HUES6 (cell line): ENCODE results near the gene B3GALT4.
A peak's percentile ranks its signal among the peaks of the same experiment; 100 is the strongest.
"Not testable (repeated sequence)": the region's sequence is repeated elsewhere in the genome, so short reads cannot be mapped to it uniquely, and the experiment has no call there.

ENCODE experiments used
- H3K27ac ChIP-seq: 2 replicates; pipeline ENCODE4 v1.7.0; 2013; ENCODE audit warnings: low read depth, mild to moderate bottlenecking, low read length, inconsistent platforms
- H3K27me3 ChIP-seq: 2 replicates; pipeline ENCODE4 v1.6.1; 2013; ENCODE audit warnings: low read length; ENCODE audit not compliant: control insufficient read depth, insufficient read depth
- H3K36me3 ChIP-seq: 2 replicates; pipeline ENCODE4 v1.6.1; 2013; ENCODE audit warnings: low read length; ENCODE audit not compliant: control insufficient read depth, insufficient read depth
- H3K4me1 ChIP-seq: 2 replicates; pipeline ENCODE4 v1.6.1; 2013; ENCODE audit warnings: low read length; ENCODE audit not compliant: control insufficient read depth, insufficient read depth
- H3K4me3 ChIP-seq: 2 replicates; pipeline ENCODE4 v1.5.1; 2013; ENCODE audit warnings: low read depth, low read length
- H3K9ac ChIP-seq: one replicate; pipeline ENCODE4 v1.6.1; 2013; ENCODE audit warnings: mild to moderate bottlenecking, low read length
- H3K9me3 ChIP-seq: 2 replicates; pipeline ENCODE4 v1.6.1; 2013; ENCODE audit warnings: low read depth, low read length; ENCODE audit not compliant: control insufficient read depth, insufficient read depth

Gene B3GALT4

DNA sequence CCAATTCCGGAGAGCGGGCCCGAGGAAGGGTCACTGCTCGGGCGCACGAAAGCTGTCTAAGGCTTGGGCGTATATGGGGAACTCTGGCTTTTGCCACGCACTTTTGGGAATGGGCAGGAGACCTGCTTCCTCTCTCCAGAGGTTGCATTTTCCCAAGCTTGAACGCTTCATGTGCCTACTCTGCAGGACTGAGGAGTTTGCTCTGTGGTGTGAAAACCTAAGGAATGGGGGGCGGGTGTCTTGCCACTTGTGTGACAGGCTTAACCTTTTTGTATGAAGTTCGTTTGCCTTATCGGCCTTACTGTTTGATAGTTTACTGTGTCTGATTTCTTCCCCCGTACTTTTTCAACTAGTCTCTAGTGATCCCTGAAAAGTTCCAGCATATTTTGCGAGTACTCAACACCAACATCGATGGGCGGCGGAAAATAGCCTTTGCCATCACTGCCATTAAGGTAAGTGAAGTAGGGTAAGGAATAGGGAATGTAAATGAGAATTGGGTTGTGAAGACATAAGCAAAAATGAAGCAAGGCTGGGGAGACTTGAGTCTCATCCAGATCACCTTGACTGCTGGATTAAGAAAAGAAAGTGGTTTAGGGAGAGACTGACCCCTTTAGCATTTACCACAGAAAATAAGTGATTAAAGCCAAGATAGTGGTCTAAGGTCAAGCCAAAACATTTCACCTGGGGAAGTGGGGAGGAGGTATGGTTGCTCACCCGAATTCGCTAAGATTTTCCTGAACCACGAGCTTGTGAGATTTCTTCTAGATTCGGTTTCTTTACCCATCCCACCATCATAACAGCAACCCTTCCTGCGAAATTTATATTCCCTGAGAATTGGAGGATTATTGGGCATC, 4.4 kb upstream of the B3GALT4 start:
- H3K27me3 ChIP-seq, result no peaks in the 10 kb centered on the region
- peaks cover 65% of the 10 kb centered on the region for H3K36me3 ChIP-seq
- H3K9me3 ChIP-seq, result no peaks in the 10 kb centered on the region
- peak overlapping the region; percentile 93 for H3K9ac ChIP-seq
- peak overlapping the region; percentile 85 for H3K27ac ChIP-seq
- peak overlapping the region; percentile 88 for H3K4me3 ChIP-seq
- H3K4me1 ChIP-seq, result peaks cover 11% of the 10 kb centered on the region; the same call in 1 of the 2 replicates

- Histone ChIP-seq H3K27ac (peak overlapping the region; percentile 85), H3K4me1 (peaks cover 14% of the 10 kb centered on the region; the same call in 1 of the 2 replicates), H3K36me3 (peaks cover 60% of the 10 kb centered on the region)
Measured at GRCh38 chr6:33273129-33273923, 3.6 kb upstream of the B3GALT4 start.

GRCh38 chr6:33273924-33274902, 2.7 kb upstream of the B3GALT4 start:
- no peaks in the 10 kb centered on the region for H3K27me3 ChIP-seq
- peak overlapping the region; percentile 93 for H3K9ac ChIP-seq
- H3K4me3 ChIP-seq, result peak overlapping the region; percentile 88
- H3K36me3 ChIP-seq, result peaks cover 61% of the 10 kb centered on the region
- H3K9me3 ChIP-seq, result no peaks in the 10 kb centered on the region
- H3K27ac ChIP-seq, result peak overlapping the region; percentile 21; the same call in 1 of the 2 replicates
- H3K4me1 ChIP-seq, result peaks cover 14% of the 10 kb centered on the region; the same call in 1 of the 2 replicates

More at GRCh38 chr6:33273129-33273923, 3.6 kb upstream of the B3GALT4 start:
- Histone ChIP-seq H3K9me3 (no peaks in the 10 kb centered on the region), H3K27me3 (no peaks in the 10 kb centered on the region), H3K4me3 (peak overlapping the region; percentile 88), H3K9ac (peak overlapping the region; percentile 93)

GRCh38 chr6:33275795-33276580, 935 bp upstream of the B3GALT4 start:
- H3K9me3 ChIP-seq, H3K27ac ChIP-seq, H3K27me3 ChIP-seq: not testable (repeated sequence)
- peaks cover 75% of the 10 kb centered on the region for H3K36me3 ChIP-seq
- H3K4me1 ChIP-seq, result peaks cover 20% of the 10 kb centered on the region; the same call in 1 of the 2 replicates
- peak overlapping the region; percentile 93 for H3K9ac ChIP-seq
- peak overlapping the region; percentile 88 for H3K4me3 ChIP-seq

DNA sequence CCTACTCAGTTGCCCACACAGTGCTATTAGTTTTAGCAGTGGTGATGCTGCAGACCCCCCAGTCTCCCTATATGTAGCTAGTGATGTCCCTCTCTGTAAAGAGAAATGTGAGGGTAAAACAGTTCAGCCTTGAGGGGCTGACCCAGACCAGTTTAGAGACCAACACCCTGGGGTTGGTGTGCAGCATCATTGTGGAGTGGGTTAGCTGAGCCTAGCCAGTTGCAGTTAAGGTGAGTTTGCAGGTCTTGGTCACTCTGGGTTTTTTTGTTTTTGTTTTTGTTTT, 401 bp upstream of the B3GALT4 start:
- Histone ChIP-seq H3K4me1 (peaks cover 20% of the 10 kb centered on the region; the same call in 1 of the 2 replicates), H3K27ac (peak overlapping the region; percentile 86), H3K4me3 (peak overlapping the region; percentile 88), H3K27me3 (no peaks in the 10 kb centered on the region), H3K9me3 (no peaks in the 10 kb centered on the region), H3K36me3 (peaks cover 81% of the 10 kb centered on the region), H3K9ac (peak overlapping the region; percentile 93)

- peak overlapping the region; percentile 88 for H3K4me3 ChIP-seq
- peaks cover 83% of the 10 kb centered on the region for H3K36me3 ChIP-seq
- H3K27ac ChIP-seq, result peak overlapping the region; percentile 86
- H3K4me1 ChIP-seq, result peaks cover 20% of the 10 kb centered on the region; the same call in 1 of the 2 replicates
- no peaks in the 10 kb centered on the region for H3K27me3 ChIP-seq
- H3K9me3 ChIP-seq, result no peaks in the 10 kb centered on the region
- H3K9ac ChIP-seq, result peak overlapping the region; percentile 93
Measured at GRCh38 chr6:33277663-33278391, 904 bp downstream of the B3GALT4 start.

DNA sequence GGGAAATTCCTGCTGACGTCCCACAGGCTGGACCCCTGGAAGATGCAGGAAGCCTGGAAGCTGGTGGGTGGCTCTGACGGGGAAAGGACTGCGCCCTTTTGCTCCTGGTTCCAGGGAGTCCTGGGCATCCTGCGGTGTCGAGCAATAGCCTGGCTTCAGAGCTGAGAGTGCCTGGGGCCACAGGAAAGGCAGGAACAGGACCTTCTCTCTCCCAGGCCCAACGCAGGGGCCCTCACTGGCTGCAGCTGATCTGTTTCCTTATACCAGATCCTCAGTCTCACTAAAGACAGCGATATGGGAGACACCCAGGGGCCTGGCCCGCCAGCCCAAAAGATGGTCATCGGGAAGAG, 1.4 kb downstream of the B3GALT4 start:
- Histone ChIP-seq H3K4me1 (peaks cover 20% of the 10 kb centered on the region; the same call in 1 of the 2 replicates), H3K9me3 (no peaks in the 10 kb centered on the region), H3K36me3 (peaks cover 80% of the 10 kb centered on the region), H3K9ac (peak overlapping the region; percentile 93), H3K4me3 (peak overlapping the region; percentile 88; the same call in 1 of the 2 replicates), H3K27me3 (no peaks in the 10 kb centered on the region), H3K27ac (no peak overlapping the region)

- Histone ChIP-seq H3K9me3 (no peaks in the 10 kb centered on the region), H3K27ac (no peak overlapping the region), H3K4me3 (no peak overlapping the region), H3K36me3 (peaks cover 80% of the 10 kb centered on the region), H3K4me1 (peaks cover 20% of the 10 kb centered on the region; the same call in 1 of the 2 replicates), H3K9ac (no peak overlapping the region), H3K27me3 (no peaks in the 10 kb centered on the region)
Measured at GRCh38 chr6:33278810-33279209, 1.9 kb downstream of the B3GALT4 start.

GRCh38 chr6:33279257-33279695, 2.4 kb downstream of the B3GALT4 start:
- H3K27me3 ChIP-seq, result no peaks in the 10 kb centered on the region
- H3K4me3 ChIP-seq, result no peak overlapping the region
- H3K9me3 ChIP-seq, result no peaks in the 10 kb centered on the region
- no peak overlapping the region for H3K9ac ChIP-seq
- peaks cover 17% of the 10 kb centered on the region; the same call in 1 of the 2 replicates for H3K4me1 ChIP-seq
- H3K36me3 ChIP-seq, result peaks cover 78% of the 10 kb centered on the region
- no peak overlapping the region for H3K27ac ChIP-seq
